ENCODE results near the gene GPR37. TPM values are rescaled to one million over a fixed set of nuclear protein-coding genes. Genes with fewer than 3 reads are reported as not detected.

Gene GPR37
- total and polyA plus RNA-seq, 10 of the 15 experiments (the other 5 are each of a cell fraction or from before 2014, with no cell fraction given): 0.02 TPM; not detected in 9

DNA sequence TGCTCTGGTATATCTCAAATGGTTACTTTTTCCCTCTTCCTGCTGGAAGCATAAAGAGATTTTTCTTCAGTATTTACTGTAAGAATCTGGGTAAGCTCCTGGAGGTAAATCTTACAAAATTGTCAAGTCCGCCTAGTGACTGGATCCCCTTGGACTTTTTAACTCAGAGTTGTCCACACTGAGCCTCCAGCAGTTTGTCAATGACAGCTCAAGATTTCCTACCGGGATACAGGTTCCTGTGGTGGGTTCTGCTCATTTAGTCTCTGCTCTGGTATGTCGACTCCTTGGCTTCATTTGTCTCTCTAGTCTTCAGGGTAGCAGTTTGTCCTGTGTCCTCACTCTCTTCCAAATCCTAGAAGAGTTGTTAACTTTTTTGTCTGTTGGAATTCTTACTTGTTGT, 27.0 kb downstream of the GPR37 start:
- H4K20me1 ChIP-seq (ENCODE audit: control insufficient read depth, insufficient read depth): no peaks in the 10 kb centered on the region
- FAIRE-seq (no peak), ATAC-seq (no peak), DNase-seq (ENCODE audit: low read depth, low spot score) (no peak)
- H3K9ac ChIP-seq (ENCODE audit: control insufficient read depth, insufficient read depth, low read length): no peak overlapping the region
- no peak overlapping the region for H2AFZ ChIP-seq (ENCODE audit: control insufficient read depth, low read depth, low read length)
- no peak overlapping the region for H3K4me3 ChIP-seq
- ChIA-PET CTCF (no interaction called here), RAD21 (ENCODE audit: unreplicated experiment) (no interaction called here), SMC1A (ENCODE audit: uncharacterized antibody, unreplicated experiment) (no interaction called here), POLR2A (no interaction called here)
- no peaks in the 10 kb centered on the region for H3K4me1 ChIP-seq (ENCODE audit: control insufficient read depth, insufficient read depth, low read length)
- H3K9me3 ChIP-seq (replicated peaks; ENCODE audit: control insufficient read depth, insufficient read depth, low read length): no peaks in the 10 kb centered on the region
- no peaks in the 10 kb centered on the region for H3K27me3 ChIP-seq (replicated peaks in 1 of 2; ENCODE audit: control insufficient read depth in 2 of 2, insufficient read depth in 2 of 2, low read length in 1 of 2)
- 15% methylated on average over 3 of the region's 3 CpGs for WGBS (ENCODE audit: insufficient coverage, insufficient replicate concordance, low lambda C conversion rate, missing lambda C conversion rate)
- intact Hi-C loops (cut with micrococcal nuclease; ENCODE audit: unreplicated experiment) (no loop called here), in situ Hi-C loops (cut with MboI) (no loop called here)
- H3K27ac ChIP-seq (ENCODE audit: control insufficient read depth, insufficient read depth): no peak overlapping the region
- no peak overlapping the region for H3K4me2 ChIP-seq (ENCODE audit: control insufficient read depth, insufficient read depth)
- no TSS peak for BruUV-seq (replicated peaks)
- no peaks in the 10 kb centered on the region for H3K36me3 ChIP-seq (ENCODE audit: control insufficient read depth in 2 of 2, insufficient read depth in 2 of 2, low read length in 1 of 2)
- H3K79me2 ChIP-seq (ENCODE audit: control insufficient read depth, insufficient read depth, low read length): no peaks in the 10 kb centered on the region
- no peak for TF ChIP-seq POLR2AphosphoS2 (IDR thresholded peaks at IDR 0.05; ENCODE audit: low read depth, low read length)
- no peak for TF ChIP-seq BRCA1 (IDR thresholded peaks at IDR 0.05; ENCODE audit: low read depth, low read length)
- TF ChIP-seq MXI1 (IDR thresholded peaks at IDR 0.05; ENCODE audit: low read depth, low read length): no peak
- TF ChIP-seq CHD2 (IDR thresholded peaks at IDR 0.05; ENCODE audit: borderline replicate concordance, low read depth, low read length): no peak
- TF ChIP-seq NRF1 (conservative IDR thresholded peaks at IDR 0.05; ENCODE audit: low read depth, low read length): no peak
- no peak for TF ChIP-seq TBL1XR1 (IDR thresholded peaks at IDR 0.05; ENCODE audit: low read depth, low read length)
- TF ChIP-seq CHD1 (IDR thresholded peaks at IDR 0.05; ENCODE audit: low read depth, low read length): no peak
- TF ChIP-seq, protein P1, sequence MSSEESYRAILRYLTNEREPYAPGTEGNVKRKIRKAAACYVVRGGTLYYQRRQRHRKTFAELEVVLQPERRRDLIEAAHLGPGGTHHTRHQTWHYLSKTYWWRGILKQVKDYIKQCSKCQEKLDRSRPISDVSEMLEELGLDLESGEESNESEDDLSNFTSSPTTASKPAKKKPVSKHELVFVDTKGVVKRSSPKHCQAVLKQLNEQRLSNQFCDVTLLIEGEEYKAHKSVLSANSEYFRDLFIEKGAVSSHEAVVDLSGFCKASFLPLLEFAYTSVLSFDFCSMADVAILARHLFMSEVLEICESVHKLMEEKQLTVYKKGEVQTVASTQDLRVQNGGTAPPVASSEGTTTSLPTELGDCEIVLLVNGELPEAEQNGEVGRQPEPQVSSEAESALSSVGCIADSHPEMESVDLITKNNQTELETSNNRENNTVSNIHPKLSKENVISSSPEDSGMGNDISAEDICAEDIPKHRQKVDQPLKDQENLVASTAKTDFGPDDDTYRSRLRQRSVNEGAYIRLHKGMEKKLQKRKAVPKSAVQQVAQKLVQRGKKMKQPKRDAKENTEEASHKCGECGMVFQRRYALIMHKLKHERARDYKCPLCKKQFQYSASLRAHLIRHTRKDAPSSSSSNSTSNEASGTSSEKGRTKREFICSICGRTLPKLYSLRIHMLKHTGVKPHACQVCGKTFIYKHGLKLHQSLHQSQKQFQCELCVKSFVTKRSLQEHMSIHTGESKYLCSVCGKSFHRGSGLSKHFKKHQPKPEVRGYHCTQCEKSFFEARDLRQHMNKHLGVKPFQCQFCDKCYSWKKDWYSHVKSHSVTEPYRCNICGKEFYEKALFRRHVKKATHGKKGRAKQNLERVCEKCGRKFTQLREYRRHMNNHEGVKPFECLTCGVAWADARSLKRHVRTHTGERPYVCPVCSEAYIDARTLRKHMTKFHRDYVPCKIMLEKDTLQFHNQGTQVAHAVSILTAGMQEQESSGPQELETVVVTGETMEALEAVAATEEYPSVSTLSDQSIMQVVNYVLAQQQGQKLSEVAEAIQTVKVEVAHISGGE (CRISPR knock-in tag; IDR thresholded peaks at IDR 0.05): no peak
- no peak for TF ChIP-seq SIX5 (IDR thresholded peaks at IDR 0.05; ENCODE audit: low read depth, low read length, severe bottlenecking)
- no peak for TF ChIP-seq RCOR1 (conservative IDR thresholded peaks at IDR 0.05; ENCODE audit: low read depth, low read length)
- TF ChIP-seq KAT2A (conservative IDR thresholded peaks at IDR 0.05; ENCODE audit: control insufficient read depth, low read depth, low read length): no peak
- TF ChIP-seq, protein P2, sequence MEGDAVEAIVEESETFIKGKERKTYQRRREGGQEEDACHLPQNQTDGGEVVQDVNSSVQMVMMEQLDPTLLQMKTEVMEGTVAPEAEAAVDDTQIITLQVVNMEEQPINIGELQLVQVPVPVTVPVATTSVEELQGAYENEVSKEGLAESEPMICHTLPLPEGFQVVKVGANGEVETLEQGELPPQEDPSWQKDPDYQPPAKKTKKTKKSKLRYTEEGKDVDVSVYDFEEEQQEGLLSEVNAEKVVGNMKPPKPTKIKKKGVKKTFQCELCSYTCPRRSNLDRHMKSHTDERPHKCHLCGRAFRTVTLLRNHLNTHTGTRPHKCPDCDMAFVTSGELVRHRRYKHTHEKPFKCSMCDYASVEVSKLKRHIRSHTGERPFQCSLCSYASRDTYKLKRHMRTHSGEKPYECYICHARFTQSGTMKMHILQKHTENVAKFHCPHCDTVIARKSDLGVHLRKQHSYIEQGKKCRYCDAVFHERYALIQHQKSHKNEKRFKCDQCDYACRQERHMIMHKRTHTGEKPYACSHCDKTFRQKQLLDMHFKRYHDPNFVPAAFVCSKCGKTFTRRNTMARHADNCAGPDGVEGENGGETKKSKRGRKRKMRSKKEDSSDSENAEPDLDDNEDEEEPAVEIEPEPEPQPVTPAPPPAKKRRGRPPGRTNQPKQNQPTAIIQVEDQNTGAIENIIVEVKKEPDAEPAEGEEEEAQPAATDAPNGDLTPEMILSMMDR (IDR thresholded peaks at IDR 0.05 in 2 of 3, conservative IDR thresholded peaks at IDR 0.05 in 1 of 3; ENCODE audit: control insufficient read depth in 2 of 3, extremely low read depth in 1 of 3, insufficient read depth in 1 of 3, low read depth in 3 of 3, low read length in 3 of 3): no peak
- TF ChIP-seq NFXL1 (IDR thresholded peaks at IDR 0.05; ENCODE audit: borderline replicate concordance): no peak
- TF ChIP-seq MYC (IDR thresholded peaks at IDR 0.05; ENCODE audit: insufficient read depth, insufficient read length, insufficient replicate concordance, low read length, severe bottlenecking): no peak
- TF ChIP-seq, protein P3, sequence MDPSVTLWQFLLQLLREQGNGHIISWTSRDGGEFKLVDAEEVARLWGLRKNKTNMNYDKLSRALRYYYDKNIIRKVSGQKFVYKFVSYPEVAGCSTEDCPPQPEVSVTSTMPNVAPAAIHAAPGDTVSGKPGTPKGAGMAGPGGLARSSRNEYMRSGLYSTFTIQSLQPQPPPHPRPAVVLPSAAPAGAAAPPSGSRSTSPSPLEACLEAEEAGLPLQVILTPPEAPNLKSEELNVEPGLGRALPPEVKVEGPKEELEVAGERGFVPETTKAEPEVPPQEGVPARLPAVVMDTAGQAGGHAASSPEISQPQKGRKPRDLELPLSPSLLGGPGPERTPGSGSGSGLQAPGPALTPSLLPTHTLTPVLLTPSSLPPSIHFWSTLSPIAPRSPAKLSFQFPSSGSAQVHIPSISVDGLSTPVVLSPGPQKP (IDR thresholded peaks at IDR 0.05; ENCODE audit: low read depth, low read length): no peak
- TF ChIP-seq ZNF622 (IDR thresholded peaks at IDR 0.05): no peak
- TF ChIP-seq, protein P4, sequence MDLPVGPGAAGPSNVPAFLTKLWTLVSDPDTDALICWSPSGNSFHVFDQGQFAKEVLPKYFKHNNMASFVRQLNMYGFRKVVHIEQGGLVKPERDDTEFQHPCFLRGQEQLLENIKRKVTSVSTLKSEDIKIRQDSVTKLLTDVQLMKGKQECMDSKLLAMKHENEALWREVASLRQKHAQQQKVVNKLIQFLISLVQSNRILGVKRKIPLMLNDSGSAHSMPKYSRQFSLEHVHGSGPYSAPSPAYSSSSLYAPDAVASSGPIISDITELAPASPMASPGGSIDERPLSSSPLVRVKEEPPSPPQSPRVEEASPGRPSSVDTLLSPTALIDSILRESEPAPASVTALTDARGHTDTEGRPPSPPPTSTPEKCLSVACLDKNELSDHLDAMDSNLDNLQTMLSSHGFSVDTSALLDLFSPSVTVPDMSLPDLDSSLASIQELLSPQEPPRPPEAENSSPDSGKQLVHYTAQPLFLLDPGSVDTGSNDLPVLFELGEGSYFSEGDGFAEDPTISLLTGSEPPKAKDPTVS (IDR thresholded peaks at IDR 0.05; ENCODE audit: low read depth, low read length): no peak
- TF ChIP-seq ZNF274 (IDR thresholded peaks at IDR 0.05; ENCODE audit: insufficient read depth, insufficient read length): no peak

All from GM12878 (cell line).